GM20000 (cell line): ENCODE results near the gene PRPF6.

Source experiments
- DNase-seq: peaks from one replicate; pipeline ENCODE4 v3.0.0; 2012; ENCODE audit warnings: low spot score
- CTCF ChIP-seq: IDR thresholded peaks from 2 replicates; pipeline ENCODE4 v1.5.1; 2012; ENCODE audit warnings: mild to moderate bottlenecking, control low read depth; ENCODE audit errors: extremely low read depth, missing control alignments

PRPF6 gene

GRCh38 chr20:64070244-64070993, 89.5 kb downstream of the PRPF6 start:
- TF ChIP-seq CTCF: no peak

GRCh38 chr20:64071341-64072332, 90.7 kb downstream of the PRPF6 start:
- DNase-seq: no peak
- TF ChIP-seq CTCF: no peak

More at GRCh38 chr20:64070244-64070993, 89.5 kb downstream of the PRPF6 start:
- no peak for DNase-seq

DNA sequence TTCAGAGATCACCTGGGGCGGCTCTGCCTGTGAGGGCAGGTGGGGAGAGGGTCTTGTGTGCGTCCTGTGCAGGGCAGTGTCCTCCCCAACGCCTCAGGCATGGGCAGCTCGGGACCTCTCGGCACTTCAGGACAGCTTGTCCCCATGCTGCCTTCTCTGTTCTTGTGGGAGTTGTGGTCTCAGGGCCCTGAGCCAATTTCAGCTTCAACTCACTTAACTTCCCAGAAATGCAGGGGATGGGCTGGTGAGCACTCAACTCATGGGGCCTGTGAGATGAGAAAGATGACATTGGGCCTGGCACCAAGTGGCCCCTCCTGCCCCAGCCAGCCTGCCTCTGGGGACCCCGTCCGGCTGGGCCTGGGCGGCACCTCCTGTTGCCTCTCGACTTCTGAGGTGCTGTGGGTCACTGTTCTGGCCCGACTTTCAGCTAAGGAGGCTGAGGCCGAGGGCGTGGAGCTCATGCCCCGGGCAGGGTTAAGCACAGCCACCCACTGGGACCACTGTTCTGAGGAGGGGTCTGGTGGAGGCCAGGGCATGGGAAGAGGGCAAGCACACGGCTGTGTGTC, 91.6 kb downstream of the PRPF6 start:
- DNase-seq: no peak
- TF ChIP-seq CTCF: no peak

GRCh38 chr20:64073476-64074183, 92.7 kb downstream of the PRPF6 start:
- no peak for DNase-seq
- TF ChIP-seq CTCF: no peak

DNA sequence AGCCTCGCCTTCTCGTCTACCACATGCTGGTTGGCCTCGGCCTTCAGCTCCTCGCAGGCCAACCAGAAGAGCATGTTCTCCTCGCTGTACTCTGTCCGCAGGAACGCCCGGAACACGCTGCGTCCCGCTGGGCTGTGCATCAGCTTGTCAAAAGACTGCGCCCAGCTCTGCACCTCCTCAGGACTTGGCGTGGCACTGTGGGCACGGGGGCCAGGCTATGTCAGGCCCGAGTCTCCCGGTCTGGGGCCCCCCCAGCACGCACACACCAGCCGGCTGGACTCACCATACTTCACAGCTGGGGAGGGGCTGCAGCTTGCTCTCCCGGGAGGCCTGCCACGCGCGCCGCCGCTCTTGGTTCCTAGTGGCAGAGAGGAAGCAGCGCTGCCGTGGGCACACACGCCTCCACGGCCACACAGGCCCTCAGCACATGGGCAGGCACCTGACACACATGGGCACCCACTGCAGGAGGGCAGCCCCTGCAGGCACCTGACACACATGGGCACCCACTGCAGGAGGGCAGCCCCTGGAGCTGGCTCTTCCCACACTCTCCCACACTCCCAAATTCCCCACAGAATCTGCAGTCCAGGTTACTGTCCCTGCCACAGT, 93.4 kb downstream of the PRPF6 start:
- DNase-seq: no peak
- no peak for TF ChIP-seq CTCF

DNA sequence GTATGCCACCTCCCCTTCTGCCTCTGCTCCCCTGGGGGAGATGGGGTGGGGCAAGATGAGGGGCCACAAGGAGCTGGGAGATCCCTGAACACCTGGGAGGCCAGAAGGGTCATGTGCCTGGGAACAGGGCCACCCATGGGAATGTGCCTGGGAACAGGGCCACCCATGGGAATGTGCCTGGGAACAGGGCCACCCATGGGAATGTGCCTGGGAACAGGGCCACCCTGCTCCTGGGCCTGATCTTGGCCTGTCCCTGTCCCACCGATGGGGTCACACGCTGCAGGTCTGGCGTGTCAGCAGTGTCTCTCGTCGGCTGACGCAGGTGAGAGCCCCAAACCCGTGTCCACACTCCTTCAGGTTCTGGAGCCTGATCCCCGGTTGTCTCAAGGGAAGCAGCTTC, 94.0 kb downstream of the PRPF6 start:
- no peak for DNase-seq
- no peak for TF ChIP-seq CTCF
